ENCODE data around the gene EXOC3L4.

Gene EXOC3L4

DNA sequence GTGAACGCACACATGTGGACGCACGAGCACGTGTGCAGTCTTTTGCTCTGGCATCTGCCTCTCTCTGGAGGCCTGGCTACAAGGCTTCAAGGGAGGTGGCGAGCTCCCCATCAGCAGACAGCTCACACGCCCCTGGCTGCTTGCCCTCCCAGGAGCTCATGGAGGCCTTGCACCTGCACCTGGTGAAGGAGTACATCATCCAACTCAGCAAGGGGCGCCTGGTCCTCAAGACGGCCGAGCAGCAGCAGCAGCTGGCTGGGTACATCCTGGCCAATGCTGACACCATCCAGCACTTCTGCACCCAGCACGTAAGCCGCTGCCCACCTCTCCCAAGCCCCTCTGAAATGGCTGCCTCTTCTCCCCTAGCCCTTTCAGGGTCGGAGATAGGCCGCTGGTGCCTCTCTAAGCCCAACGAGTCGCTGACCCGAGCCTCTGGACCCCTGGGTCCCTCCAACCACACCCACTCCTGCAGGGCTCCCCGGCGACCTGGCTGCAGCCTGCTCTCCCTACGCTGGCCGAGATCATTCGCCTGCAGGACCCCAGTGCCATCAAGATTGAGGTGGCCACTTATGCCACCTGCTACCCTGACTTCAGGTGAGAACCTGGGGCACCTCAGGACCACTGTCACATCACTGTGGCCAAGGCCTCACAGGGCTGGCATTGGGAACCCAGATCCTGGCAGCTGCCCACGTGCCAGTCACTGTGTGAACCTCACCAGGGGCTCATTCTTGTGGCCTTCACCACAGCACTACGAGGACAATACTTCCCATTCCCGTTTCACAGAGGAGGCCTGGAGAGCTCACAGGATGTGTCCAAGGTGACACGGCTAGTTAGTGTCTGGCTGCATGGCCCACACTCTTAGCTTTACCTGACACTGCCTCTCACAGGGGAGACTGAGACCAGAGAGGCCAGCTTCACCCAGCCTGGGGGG, 39.0 kb downstream of the EXOC3L4 start:
- DNase-seq (ENCODE audit: low spot score): no peak

DNA sequence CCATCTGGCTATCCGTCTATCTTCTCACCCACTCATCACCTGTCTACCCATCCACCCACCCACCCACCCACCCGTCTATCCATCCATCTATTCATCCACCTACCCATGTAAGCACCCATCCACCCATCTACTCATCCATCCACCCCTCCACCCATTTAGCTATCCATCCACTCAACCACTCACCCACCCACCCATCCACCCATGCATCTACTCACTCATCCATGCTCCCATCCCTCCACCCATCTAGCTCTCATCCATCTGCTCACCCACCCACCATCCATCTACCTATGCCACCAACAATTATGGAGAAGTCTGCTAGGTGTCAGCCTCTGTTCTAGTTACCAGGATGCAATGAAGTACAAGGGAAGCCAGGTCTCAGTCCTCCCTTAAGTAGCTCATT, 39.9 kb downstream of the EXOC3L4 start:
- DNase-seq (ENCODE audit: low spot score): no peak

DNA sequence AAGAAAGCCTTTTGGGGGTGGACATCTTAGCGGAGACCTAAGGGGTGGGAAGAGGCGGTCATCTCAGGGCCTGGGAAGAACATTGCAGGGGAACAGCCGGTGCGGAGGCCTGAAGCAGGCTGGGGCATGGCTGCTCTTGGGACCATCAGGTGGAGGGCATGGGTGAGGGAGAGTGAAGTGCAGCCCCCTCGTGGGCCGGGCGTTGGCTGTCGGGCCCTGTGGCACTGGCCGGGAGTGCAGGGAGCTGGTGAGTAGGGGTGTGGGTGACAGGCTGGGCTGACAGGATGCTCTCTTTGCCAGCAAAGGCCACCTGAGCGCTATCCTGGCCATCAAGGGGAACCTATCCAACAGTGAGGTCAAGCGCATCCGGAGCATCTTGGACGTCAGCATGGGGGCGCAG, 40.4 kb downstream of the EXOC3L4 start:
- DNase-seq (ENCODE audit: low spot score): no peak

DNA sequence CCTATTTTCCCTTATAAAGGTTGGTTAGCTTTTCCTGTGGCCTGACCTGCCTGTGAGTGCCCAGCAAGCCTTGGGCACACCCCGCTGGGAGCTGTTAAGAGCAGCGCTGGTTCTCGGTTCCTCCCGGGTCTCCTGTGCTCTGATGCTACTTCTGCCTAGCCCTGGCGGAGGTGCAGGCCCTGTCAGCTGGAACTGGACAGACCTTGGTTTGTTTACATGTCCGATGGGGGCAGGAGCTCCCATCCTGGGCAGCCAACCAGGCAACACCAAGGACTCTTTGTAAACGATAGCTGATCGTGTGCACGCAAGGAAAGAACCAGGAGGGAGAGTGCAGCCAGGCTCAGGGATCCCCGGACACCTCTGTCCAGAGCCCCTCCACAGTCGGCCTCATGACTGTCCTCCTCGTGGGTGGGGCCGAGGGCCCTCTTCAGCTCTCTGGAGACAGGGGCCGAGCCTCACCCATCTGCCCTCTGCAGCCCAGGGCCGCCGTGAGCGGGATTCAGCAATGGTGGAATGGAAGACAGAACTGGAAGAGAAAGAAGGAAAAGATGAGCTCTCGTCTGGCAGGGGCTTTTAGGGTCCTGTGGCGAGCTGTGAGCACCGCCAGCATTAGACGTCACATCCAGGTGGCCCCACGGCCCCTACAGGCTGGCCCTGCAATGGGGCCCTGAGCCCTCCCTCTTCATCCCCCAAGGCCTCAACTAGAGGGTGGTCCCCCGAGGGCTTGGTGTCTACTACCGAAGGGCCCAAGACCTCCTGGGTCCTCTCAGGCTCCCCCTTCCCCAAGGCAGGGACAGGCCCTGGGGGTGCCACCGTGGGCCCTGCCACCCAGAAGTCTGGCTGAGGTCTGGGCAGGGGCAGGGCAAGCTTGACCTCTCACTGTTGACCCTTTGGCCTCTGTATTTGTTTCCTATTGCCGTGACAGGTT, 41.1 kb downstream of the EXOC3L4 start:
- DNase-seq (ENCODE audit: low spot score): no peak

- DNase-seq (ENCODE audit: low spot score): peak; percentile 84
Observed at GRCh38 chr14:103136388-103137271, 42.1 kb downstream of the EXOC3L4 start.

- DNase-seq (ENCODE audit: low spot score): no peak
Observed at GRCh38 chr14:103137689-103138300, 43.3 kb downstream of the EXOC3L4 start.

DNA sequence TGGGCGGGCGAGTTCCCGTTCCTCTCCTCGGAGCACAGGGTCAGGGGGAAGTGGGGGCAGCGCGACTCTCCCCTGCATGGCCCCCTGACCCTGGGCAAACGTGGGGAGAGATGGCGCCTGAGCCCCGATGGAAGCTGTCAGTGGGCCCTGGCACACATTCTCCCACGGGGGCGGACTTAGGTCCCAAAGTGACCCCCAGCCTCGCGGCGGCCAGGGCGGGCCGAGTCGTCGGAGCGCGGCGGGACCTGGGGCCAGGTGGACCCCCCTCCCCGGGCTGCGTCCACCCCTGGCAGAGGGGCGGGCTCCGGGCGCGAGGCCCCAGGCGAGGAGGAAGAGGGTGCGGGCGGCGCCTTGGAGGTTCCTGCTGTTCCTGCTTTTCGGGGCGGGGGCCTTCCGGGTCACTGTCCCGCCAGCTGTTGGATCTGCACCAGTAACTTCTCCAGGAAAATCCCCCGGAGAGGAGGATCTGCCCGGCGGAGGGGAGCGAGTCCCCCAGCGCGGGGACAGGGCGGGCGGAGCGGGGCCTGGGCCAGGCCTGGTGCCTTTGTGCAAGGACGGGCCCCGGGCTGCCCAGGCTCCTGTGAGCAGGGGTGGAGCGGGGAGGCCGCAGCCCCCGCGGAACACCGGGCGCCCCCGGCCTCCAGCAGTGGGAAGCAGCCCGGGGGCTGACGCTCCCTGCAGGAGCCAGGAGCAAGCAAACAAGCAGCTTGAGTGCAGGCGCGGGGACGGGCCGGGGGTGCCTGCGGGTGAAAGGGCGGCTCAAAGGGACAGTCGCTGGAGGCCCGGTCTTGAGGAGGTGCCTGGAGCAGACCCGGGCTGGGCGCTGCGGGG, 44.0 kb downstream of the EXOC3L4 start:
- DNase-seq (ENCODE audit: low spot score): no peak

GRCh38 chr14:103139132-103140025, 44.9 kb downstream of the EXOC3L4 start:
- no peak for DNase-seq (ENCODE audit: low spot score)

- DNase-seq (ENCODE audit: low spot score): no peak
Observed at GRCh38 chr14:103140316-103141109, 46.0 kb downstream of the EXOC3L4 start.

GRCh38 chr14:103141117-103141796, 46.7 kb downstream of the EXOC3L4 start:
- no peak for DNase-seq (ENCODE audit: low spot score)

- no peak for DNase-seq (ENCODE audit: low spot score)
Observed at GRCh38 chr14:103142026-103142425, 47.5 kb downstream of the EXOC3L4 start.

GRCh38 chr14:103142721-103143302, 48.3 kb downstream of the EXOC3L4 start:
- no peak for DNase-seq (ENCODE audit: low spot score)

DNA sequence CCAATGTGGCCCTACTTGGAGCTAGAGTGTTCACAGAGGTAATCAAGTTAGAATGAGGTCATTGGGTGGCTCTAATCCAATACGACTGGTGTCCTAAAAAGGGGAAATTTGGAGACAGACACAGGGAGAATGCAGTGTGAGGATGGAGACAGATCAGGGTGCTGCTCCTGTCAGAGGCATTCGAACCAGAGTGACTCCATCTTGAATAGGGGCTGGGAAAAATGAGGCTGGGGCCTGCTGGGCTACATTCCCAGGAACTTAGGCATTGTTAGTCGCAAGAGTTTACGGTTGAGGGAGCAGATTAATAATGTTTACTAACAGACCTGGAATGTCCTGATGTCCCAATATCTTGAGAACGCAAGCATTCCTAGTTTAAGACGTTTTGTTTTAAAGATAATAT, 49.0 kb downstream of the EXOC3L4 start:
- DNase-seq (ENCODE audit: low spot score): no peak

GRCh38 chr14:103144085-103144484, 49.6 kb downstream of the EXOC3L4 start:
- peak; percentile 50 for DNase-seq (ENCODE audit: low spot score)

DNA sequence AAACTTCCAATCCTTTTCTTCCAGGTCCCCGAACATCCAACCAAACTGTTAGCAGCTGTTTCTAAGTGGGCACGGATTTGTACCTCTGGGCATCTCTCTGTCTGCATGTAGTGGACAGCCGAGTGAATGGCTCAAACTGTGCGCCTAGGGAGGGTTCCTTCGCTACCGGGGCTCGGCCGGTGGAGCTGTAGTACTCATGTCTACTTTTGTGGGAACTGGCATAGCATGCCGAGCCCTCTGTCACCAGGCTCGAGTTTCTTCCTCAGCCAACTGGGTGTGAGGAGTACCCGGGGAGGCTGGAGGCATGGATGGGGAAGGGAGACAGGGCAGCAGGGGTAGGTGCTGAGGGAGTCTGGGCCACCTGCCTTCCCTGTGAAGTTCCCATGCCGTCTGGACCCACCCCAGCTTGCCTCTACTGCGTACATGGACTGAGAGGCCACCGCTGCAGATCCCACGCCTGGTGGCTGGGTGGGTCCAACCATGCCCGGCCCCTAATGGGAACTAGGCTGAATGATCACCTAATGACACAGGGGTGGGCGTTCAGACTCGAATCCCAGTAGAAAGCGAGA, 51.7 kb downstream of the EXOC3L4 start:
- no peak for DNase-seq (ENCODE audit: low spot score)

- no peak for DNase-seq (ENCODE audit: low spot score)
Observed at GRCh38 chr14:103149351-103150237, 55.1 kb downstream of the EXOC3L4 start.

Data from AG08395 (cell line).